Measurements from ENCODE around the gene UBN1. TPM values are rescaled to one million over a fixed set of nuclear protein-coding genes. Genes with fewer than 3 reads are reported as not detected.

The UBN1 gene
- total and polyA plus RNA-seq, 2 of the 13 experiments (the other 11 are each of a cell fraction or from before 2014, with no cell fraction given): 10.6 to 23.5 TPM

- TF ChIP-seq ZMAT5 (CRISPR knock-in tag; IDR thresholded peaks at IDR 0.05; ENCODE audit: borderline replicate concordance, low read depth) (no peak), SMAD1 (CRISPR knock-in tag; IDR thresholded peaks at IDR 0.05; ENCODE audit: borderline replicate concordance, low read depth) (no peak), ZNF354B (CRISPR knock-in tag; IDR thresholded peaks at IDR 0.05) (peak; percentile 51; the same call in 1 of the 2 replicates)
Measured at GRCh38 chr16:4926928-4927327, 79.6 kb downstream of the UBN1 start (continued).

- no TSS peak for BruUV-seq (replicated peaks)
- Histone ChIP-seq H3K36me3 (replicated peaks in 1 of 2; ENCODE audit: control insufficient read depth in 1 of 2, insufficient read depth in 2 of 2, low read length in 2 of 2) (peaks cover 0 to 1% of the 10 kb centered on the region in 2 experiments; a peak in 2 of 5 replicates), H3K27ac (ENCODE audit: extremely low read length, insufficient read depth, low read length) (no peak overlapping the region), H3K9ac (ENCODE audit: insufficient read depth, low read depth, low read length) (no peak overlapping the region), H3K4me2 (ENCODE audit: low read depth, low read length) (no peak overlapping the region), H3K27me3 (ENCODE audit: control insufficient read depth in 1 of 2, insufficient read depth in 2 of 2, low read length in 2 of 2) (no peaks in the 10 kb centered on the region), H4K20me1 (ENCODE audit: insufficient read depth, low read length) (no peaks in the 10 kb centered on the region), H3K79me2 (ENCODE audit: insufficient read depth, low read length) (no peaks in the 10 kb centered on the region), H3K9me3 (ENCODE audit: low read length) (peaks cover 6% of the 10 kb centered on the region; the same call in 1 of the 2 replicates), H3K4me1 (ENCODE audit: insufficient read depth, low read length) (peaks cover 19% of the 10 kb centered on the region), H3K4me3 (replicated peaks in 1 of 3; ENCODE audit: insufficient read depth in 1 of 3, low read depth in 2 of 3, low read length in 3 of 3) (no peak overlapping the region), H2AFZ (ENCODE audit: low read length) (no peak overlapping the region)
- ATAC-seq: no peak
- WGBS (ENCODE audit: low lambda C conversion rate): 56% methylated on average over 2 of the region's 2 CpGs
- CTCF ChIA-PET (ENCODE audit: low intra/inter-chr PET ratio, low total read pairs): no interaction called here
- intact Hi-C loops (cut with micrococcal nuclease; ENCODE audit: unreplicated experiment) (no loop called here), in situ Hi-C loops (cut with HindIII; ENCODE audit: extremely low pct_ligation_motif_present, low pct_unique_long_range_greater_than_20kb) (no loop called here)
- DNase-seq (ENCODE audit: low spot score): no peak
- peak; percentile 71 for TF ChIP-seq ZNF121 (CRISPR knock-in tag; IDR thresholded peaks at IDR 0.05)
- TF ChIP-seq HDAC6 (IDR thresholded peaks at IDR 0.05; ENCODE audit: low read depth, low read length): no peak
- POLR2A ChIA-PET: no interaction called here
- no peak for FAIRE-seq
Measured at GRCh38 chr16:4927661-4928060, 80.4 kb downstream of the UBN1 start.

GRCh38 chr16:4928227-4928626 is 80.9 kb downstream of the UBN1 start:
- H3K4me2 ChIP-seq (ENCODE audit: low read depth, low read length): no peak overlapping the region
- no TSS peak for BruUV-seq (replicated peaks)
- ATAC-seq (no peak), DNase-seq (ENCODE audit: low spot score) (no peak), FAIRE-seq (no peak)
- peaks cover 0 to 1% of the 10 kb centered on the region in 2 experiments; a peak in 2 of 5 replicates for H3K36me3 ChIP-seq (replicated peaks in 1 of 2; ENCODE audit: control insufficient read depth in 1 of 2, insufficient read depth in 2 of 2, low read length in 2 of 2)
- H3K9me3 ChIP-seq (ENCODE audit: low read length): peaks cover 6% of the 10 kb centered on the region; the same call in 1 of the 2 replicates
- intact Hi-C loops (cut with micrococcal nuclease; ENCODE audit: unreplicated experiment): no loop called here
- ChIA-PET POLR2A (no interaction called here), CTCF (ENCODE audit: low intra/inter-chr PET ratio, low total read pairs) (no interaction called here)
- H3K4me3 ChIP-seq (replicated peaks in 1 of 3; ENCODE audit: insufficient read depth in 1 of 3, low read depth in 2 of 3, low read length in 3 of 3): no peak overlapping the region
- 98% methylated on average over 6 of the region's 6 CpGs for WGBS (ENCODE audit: low lambda C conversion rate)
- no peaks in the 10 kb centered on the region for H4K20me1 ChIP-seq (ENCODE audit: insufficient read depth, low read length)
- in situ Hi-C loops (cut with HindIII; ENCODE audit: extremely low pct_ligation_motif_present, low pct_unique_long_range_greater_than_20kb): no loop called here
- no peak overlapping the region for H3K27ac ChIP-seq (ENCODE audit: extremely low read length, insufficient read depth, low read length)
- peaks cover 19% of the 10 kb centered on the region for H3K4me1 ChIP-seq (ENCODE audit: insufficient read depth, low read length)
- no peaks in the 10 kb centered on the region for H3K27me3 ChIP-seq (ENCODE audit: control insufficient read depth in 1 of 2, insufficient read depth in 2 of 2, low read length in 2 of 2)
- no peak overlapping the region for H3K9ac ChIP-seq (ENCODE audit: insufficient read depth, low read depth, low read length)
- H3K79me2 ChIP-seq (ENCODE audit: insufficient read depth, low read length): no peaks in the 10 kb centered on the region
- H2AFZ ChIP-seq (ENCODE audit: low read length): no peak overlapping the region
- TF ChIP-seq ZNF782 (CRISPR knock-in tag; IDR thresholded peaks at IDR 0.05; ENCODE audit: borderline replicate concordance) (no peak), TOPORS (CRISPR knock-in tag; IDR thresholded peaks at IDR 0.05) (no peak), HES4 (CRISPR knock-in tag; IDR thresholded peaks at IDR 0.05; ENCODE audit: borderline replicate concordance) (no peak), ZNF557 (CRISPR knock-in tag; IDR thresholded peaks at IDR 0.05) (no peak), RBFOX2 (IDR thresholded peaks at IDR 0.05; ENCODE audit: low read depth, low read length) (no peak), NFKB2 (CRISPR knock-in tag; IDR thresholded peaks at IDR 0.05; ENCODE audit: borderline replicate concordance) (no peak), BCL6 (CRISPR knock-in tag; IDR thresholded peaks at IDR 0.05) (no peak), CEBPG (CRISPR knock-in tag; IDR thresholded peaks at IDR 0.05) (no peak)
- TF ChIP-seq, protein P1, sequence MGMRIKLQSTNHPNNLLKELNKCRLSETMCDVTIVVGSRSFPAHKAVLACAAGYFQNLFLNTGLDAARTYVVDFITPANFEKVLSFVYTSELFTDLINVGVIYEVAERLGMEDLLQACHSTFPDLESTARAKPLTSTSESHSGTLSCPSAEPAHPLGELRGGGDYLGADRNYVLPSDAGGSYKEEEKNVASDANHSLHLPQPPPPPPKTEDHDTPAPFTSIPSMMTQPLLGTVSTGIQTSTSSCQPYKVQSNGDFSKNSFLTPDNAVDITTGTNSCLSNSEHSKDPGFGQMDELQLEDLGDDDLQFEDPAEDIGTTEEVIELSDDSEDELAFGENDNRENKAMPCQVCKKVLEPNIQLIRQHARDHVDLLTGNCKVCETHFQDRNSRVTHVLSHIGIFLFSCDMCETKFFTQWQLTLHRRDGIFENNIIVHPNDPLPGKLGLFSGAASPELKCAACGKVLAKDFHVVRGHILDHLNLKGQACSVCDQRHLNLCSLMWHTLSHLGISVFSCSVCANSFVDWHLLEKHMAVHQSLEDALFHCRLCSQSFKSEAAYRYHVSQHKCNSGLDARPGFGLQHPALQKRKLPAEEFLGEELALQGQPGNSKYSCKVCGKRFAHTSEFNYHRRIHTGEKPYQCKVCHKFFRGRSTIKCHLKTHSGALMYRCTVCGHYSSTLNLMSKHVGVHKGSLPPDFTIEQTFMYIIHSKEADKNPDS (CRISPR knock-in tag; IDR thresholded peaks at IDR 0.05): no peak

Measured in HepG2 (cell line).